HG03060 (cell line): ENCODE measurements around the gene PLXDC2.
"Not testable (repeated sequence)": the region's sequence is repeated elsewhere in the genome, so short reads cannot be mapped to it uniquely, and the experiment has no call there.

ENCODE experiments used
- ATAC-seq: cut with Tn5 transposase; IDR thresholded peaks from one replicate; pipeline ENCODE4 v1.9.1; 2021; ENCODE audit warnings: low read depth, moderate number of reproducible peaks; ENCODE audit not compliant: unreplicated experiment

Gene PLXDC2

DNA sequence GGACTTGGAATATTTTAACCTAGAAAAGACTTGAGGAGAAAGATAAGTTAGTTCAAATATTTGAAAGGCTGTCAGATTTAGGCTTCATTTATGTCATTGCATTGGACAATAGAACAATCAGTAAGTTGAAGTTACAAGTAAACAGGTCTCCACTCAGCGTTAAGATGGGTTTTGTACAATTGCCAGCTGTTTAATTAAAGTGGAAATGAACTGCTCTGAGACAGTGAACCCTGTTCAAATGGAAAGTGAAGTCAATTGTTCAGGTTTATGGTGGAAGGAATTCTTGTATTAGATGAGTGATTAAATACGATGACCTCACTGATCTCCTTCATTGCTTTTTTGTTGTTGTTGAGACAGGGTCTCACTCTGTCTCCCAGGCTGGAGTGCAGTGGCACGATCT lies 151.7 kb downstream of the PLXDC2 start:
- ATAC-seq, result no peak

DNA sequence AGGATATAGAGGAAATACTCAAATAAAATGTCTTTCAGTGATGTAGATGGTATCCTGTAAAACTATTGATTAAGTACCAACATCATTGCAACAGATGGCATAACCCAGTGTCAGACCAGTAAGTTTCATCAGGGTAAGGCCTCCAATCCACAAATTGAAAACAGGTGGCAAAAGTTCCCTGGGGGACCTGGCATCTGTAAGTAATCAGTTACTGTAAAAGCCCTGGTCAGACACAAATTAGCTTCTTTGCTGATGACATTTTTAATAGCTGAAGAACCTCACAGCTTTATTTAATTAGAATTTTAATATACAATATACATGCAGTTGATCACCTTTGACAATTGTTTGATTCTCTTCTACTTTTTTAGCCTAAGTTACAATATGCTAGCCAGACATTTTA lies 152.5 kb downstream of the PLXDC2 start:
- no peak for ATAC-seq

DNA sequence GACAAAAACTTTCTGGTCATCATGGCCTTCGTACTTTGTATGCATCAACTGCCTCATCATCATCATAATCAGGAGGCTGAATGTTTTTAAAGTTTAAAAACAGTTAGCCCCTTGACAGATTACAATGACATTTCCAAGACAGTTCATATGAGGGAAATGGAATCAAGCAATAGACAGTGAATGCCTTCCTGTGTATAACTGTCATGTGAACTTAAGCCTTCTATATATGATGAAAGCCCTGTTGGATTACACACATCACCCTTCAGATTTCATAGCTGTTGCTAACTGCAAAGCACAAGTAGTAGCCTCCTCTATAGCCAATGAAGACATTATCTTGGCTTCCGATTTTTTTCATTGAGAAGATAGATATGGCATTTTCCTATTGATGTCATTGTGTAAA lies 154.0 kb downstream of the PLXDC2 start:
- no peak for ATAC-seq

DNA sequence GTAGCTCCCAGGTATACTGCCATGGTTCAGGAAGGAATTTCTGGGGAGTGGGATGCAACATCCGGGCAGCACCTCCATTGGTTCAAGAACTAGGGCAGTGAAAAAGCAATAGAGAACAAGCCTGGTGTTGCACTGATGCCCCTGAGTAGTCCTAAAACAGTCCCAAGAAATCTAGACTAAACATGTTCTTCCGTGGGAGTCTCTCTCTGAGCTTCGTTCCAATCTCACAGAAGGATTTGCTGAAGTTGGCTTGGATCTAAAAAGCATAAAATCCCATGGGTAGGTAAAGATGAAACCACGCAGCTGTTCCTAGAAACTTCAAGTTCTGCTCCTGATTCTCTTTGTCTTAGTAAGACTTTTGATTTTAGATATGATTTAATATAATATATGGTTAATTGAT lies 154.5 kb downstream of the PLXDC2 start:
- ATAC-seq, result no peak

DNA sequence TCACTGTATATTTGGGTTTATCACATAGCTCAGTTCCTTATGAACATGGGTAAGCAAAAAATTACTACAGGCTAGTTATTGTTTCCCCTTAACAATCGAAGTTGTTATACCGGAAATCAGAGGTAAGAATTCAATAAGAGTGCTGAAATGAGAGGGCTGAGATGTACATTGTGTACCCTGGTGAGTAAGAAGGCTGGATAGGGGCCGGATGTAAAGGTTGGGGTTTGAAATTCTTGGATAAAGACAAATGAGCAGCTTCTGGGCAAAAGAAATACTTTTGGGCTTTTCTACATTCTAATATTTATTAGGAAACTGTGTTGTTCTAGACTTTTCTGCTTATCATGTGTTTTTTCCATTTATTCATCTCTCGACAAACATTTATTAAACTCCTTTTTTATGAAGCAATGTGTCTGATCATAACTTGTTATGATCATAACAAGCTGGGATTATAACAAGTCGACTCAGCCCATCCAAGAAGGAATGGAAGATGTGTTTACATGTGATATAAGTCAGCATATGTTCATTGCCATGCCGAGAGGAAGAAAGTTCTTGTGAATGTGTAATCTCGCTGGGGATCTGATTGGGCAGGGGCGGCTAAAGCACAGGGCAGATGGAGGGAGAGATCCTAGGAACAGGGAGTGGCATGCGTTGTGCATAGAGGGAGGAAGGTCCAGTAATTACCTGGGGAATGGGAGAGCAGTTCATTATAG lies 155.3 kb downstream of the PLXDC2 start:
- no peak for ATAC-seq

DNA sequence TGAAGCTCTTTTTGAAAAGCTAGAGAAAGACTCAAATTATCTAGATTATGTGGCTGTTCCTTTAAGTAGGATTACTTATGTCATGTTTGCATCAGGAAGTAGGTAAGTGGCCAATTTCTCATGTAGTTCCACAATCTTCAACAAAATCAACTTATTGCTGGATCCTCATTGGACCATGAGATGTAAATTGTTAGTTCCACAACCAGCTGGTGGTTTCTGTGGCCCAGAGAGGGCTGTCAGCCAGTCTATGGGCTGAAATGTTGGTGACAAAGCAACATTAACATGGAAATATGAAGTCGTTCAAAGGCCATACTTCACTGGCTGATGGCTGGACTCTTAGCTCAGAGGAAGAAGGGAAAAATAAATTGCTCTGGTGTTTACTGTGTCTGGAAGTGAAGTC lies 157.9 kb downstream of the PLXDC2 start:
- no peak for ATAC-seq

DNA sequence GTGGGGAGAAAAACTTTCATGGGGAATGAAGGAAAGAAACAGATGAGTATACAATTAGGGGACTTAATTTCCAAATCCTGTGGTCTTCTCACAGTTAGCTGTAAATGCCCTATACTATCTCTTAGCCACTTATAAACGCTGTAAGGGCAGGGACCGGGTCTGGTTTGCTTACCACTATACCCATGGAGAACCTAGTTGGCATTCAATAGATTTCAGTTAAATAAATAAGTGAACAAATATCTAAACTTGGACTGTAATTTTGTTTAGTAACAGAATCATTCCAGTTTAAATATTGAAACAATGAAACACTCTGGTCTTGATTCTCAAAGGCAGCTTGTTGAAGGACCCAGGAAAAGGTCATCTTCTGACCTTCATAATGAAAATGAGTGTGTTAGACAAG lies 158.3 kb downstream of the PLXDC2 start:
- no peak for ATAC-seq

DNA sequence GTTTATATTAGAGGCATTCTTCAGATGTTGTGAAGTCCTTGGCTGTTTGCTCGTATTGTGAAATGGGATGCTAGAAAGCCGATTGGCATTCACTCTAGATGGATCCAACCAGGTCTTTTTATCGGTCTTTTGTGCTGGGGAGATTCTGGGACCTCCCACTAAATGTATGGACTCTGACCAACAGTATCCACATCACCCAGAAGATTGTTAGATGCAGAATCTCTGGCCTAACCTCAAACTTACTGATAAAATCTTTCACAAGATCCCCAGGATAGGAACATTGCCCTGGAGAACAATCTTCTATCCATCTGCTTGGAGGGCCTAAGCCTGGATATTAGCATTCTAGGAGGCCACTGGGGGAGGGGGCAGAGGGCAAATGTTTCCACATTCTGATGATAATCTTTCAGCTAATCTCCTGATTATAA lies 160.9 kb downstream of the PLXDC2 start:
- ATAC-seq, result no peak

DNA sequence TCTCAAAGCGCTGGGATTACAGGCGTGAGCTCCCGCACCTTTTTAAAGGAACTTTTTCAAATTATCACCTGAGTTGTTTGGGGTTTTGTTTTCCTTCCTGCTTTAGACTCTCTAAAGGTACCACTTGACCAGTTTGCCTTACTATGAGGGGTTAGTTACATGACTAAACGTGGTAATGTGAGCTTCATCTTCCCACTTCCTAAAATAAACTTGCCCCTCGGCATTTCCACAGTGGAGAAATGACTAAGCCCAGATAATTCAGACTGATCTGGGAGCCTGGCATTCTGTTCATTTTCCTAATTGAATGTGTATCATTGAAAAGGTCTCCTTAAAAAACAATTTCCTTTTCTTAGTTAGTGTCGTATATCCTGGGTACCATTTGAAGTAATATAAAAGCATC lies 163.4 kb downstream of the PLXDC2 start:
- no peak for ATAC-seq

DNA sequence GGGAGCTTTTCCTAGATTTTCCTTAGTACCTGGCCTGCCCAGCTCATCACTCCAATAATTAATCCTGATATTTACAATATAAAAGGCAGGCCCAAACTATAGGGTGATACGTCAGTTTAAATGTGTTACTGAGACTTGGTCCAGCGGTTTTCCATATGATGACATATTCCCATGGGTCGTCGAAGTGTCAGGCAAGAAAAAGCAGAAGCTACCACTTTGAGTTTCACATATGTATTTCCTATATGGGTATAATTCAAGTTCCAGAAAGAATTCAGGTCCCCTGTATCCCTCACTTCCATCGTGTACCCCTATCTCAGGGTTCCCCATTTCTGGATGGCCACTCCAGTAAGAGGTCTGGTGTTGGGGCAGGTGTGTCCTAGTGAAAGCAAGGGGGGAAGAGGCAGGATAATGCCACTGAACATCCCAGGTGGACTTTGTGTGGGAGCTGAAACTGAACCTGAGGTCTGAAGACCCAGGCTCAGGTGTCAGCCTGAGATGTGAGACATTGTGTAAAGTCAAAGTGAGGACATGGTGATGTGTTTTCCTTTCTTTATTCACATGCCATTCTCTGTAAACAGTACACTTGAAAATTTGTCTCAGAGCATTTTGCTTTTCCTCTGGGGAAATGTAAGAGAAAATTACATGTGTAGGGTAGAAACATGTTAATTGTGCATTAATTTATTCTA lies 167.8 kb downstream of the PLXDC2 start:
- no peak for ATAC-seq

DNA sequence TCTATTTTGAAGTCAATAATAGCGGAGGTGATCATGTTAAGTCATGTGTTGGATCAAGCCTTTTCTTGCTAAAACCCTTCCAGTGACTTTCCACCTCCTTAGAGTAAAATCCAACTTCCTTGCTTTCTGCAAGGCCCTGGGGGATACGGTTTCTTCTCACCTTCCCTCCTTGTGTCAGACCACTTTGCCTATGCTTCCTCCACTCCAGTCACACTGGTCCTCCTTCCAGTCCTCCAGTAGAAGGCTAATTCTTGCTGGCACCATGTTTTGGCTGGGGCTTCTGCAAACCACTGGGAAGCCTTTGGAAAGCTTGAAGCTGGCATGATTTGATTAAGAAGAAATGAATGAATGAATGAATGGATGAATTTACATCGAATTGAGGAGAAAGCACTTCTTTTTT lies 169.5 kb downstream of the PLXDC2 start:
- no peak for ATAC-seq

DNA sequence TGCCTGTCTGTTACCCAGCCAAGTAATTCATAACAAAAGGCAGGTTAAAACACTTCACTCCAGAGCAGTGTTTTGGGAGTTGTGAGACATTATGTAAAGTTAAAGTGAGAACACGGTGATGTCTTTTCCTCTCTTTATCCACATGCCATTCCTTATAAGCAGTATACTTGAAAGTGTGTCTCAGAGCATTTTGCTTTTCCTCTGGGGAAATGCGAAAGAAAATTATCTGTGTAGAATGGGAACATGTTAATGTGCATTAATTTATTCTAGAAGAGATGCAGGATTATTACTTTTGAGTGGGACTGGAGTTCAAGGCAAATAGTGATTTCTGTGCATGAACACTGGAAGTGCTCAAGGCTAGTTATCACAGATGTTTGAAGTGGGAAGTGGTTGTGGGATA lies 170.4 kb downstream of the PLXDC2 start:
- no peak for ATAC-seq

DNA sequence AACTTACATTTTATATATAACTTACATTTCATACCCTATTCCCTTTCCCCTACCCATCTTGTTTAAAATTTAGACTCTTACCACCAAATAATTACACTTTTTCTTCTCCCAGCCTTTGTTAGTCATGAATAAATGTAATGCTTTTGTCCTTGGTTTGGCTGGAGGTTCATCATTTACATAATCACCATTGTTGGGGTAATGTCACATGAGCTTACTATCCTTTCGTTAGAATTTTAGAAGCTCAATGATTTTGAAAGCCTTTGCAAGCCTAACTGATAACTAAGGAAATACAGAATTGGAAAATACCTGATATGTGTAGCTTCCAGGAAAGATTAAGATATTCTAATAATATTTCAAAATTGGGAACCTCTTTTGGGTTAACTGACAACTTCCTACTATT lies 171.7 kb downstream of the PLXDC2 start:
- ATAC-seq, result no peak

DNA sequence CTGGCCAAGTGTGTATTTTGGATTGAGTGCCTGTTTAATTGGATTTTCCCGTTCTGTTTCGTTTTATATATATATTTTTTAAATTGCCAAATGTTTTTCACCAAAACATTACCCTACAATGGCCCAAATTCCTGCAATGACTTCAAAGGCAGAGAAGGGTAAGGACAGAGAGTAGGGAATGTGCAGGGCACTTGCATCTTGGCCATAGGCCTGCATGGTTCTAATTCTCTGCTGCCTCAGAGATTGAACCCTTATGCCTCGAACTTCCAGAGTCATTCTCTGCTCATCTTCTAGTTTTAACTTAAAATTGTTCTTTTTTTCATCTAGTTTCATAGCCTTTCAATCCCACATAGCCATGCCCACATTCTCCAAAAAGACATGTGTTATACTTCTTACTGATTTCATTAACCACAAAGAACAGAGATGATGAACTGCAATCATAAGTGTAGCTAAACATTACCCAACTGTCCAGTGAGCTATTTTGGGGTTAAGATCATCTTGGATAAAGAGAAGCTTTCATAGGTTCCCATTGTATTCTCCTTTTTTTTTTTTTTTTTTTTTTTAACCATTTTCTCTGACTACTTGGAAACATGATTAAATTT lies 177.6 kb downstream of the PLXDC2 start:
- peak; percentile 73 for ATAC-seq

DNA sequence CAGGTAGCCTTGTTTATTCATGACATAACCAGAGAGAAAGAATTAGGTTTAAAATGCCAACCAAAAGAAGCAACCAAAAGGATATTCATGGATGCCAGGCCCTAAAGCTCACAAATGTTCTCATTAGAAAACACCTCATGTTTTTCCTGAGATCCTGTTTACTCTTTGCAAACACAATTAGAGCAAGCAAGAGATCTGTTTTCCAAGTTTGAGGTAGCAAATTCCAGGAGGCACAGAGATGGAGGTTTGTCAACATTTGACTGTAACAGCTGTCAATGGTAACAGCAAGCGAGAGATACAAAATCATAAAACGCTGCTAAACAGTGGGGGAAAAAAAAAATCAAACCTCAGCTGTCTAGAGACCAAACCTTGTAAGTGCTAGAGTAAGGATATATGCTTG lies 182.2 kb downstream of the PLXDC2 start:
- ATAC-seq, result no peak

DNA sequence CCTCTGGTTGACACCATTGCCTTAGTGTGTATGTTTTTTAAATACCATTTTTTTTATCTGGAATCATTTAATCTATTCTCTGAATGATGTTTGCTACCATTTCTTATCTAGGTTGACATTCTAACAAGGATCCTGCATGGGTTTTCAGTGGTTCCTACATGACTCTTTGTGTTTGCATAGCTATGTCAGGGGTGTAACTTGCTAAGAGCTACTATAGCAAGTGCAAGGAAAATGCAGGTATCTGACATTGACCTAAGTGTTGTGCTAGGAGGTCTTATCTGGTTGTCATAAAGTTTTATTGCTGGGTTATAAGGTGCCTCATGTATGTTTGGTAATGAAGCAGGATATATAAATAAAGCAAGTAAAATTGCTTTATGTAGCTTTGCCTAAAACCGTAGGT lies 183.2 kb downstream of the PLXDC2 start:
- ATAC-seq, result no peak

DNA sequence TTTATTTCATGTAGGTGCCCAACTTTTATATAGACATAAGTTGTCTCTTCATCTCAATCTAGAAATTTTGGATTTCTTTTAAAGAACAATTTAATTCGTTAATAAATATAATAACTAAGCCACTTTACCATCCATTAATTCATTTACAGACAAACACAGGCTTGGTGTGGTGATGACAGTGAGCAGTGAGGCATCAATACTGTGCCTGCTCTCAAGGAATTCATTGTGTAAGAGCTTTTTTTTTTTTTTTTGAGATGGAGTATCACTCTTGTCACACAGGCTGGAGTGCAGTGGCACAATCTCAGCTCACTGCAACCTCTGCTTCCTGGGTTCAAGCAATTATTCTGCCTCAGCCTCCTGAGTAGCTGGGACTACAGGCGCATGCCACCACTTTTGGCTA lies 185.8 kb downstream of the PLXDC2 start:
- ATAC-seq, result not testable (repeated sequence)

DNA sequence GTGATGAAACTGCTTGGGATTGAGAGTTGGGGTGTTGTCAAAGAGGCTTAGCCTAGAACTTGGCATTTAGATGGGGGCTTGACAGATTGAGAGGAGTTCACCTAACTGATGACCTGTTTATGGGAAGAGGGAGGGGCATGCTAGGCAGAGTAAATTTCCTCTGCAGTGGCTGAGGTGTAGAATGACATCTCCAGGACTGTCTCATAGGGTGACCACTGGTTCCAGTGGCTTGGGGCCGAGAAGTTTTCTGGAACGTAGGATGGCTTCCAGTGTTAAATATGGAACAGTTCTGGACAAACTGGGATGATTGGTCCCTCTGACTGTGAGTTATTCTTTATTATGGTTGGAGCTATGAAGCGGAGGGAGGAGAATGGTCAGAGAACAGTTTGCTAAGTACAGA lies 186.4 kb downstream of the PLXDC2 start:
- ATAC-seq, result no peak

DNA sequence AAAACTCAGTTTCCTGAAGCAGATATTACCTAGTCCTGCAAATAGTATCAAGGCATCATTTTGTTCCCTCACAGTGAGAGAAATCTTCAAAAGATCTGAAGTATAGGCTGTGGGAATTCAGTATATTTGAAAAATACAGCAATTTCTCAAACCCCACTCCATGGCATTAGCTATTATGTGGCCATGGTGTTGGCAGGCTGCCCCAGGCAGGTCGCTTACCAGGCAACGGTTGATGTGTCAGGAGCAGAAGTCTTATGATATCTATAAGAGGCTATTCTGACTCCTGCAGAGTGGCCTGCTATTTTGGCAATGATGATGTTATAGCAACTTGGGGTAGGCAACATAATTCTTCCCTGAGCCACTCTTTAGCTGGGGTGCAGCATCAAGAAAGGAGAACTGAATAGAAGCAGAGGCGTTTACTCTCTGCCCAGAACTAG lies 187.9 kb downstream of the PLXDC2 start:
- ATAC-seq, result peak; percentile 53

DNA sequence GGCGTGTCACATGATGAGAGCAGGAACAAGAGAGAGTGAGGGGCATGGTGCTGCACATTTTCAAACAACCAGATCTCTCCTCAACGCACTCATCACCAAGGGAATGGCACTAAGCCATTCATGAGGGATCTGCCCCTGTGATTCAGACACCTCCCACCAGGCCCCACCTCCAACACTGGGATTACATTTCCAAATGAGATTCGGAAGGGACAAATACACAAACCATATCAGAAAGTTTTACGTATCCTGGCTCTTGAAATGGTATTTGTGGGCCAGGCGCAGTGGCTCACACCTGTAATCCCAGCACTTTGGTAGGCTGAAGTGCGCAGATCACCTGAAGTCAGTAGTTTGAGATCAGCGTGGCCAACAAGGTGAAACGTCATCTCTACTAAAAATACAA lies 189.4 kb downstream of the PLXDC2 start:
- ATAC-seq, result no peak

DNA sequence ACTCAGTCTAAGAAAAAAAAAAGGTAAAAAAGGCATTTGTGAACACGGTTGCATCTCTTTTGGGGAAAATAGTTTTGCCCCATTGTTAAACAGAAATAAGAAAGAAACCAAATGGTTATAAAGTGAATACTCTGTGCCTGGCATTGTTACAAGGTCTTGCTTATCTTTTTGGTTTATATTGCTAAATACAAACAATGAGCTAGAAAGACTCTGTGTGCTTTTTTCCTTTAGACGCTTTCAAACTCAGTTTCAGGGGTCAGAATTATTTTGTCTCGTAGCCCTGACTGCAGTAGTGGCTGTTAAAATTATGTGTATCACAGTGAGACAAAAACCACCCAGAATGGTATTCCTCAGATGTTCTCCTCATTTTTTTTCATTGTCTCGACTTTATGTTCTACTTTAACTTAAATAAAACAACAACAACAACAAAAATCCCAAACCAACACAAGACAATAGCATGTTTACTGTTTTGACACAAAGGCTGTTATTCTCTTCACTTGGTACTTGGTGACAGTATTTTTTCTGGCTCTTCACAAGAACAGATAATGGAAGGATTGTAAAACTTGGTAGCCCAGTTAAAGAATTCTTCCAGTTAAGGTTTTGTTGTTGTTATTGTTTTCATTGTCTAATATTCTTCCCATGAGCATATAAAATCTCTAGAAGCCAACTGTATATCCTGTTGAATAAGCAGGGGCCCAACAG lies 190.1 kb downstream of the PLXDC2 start:
- ATAC-seq, result no peak
